ENCODE data around the gene PSMB11. TPM values are rescaled to one million over a fixed set of nuclear protein-coding genes. Genes with fewer than 3 reads are reported as not detected.

The PSMB11 gene
- total RNA-seq, 4 donors from 2014 or later, result not detected

DNA sequence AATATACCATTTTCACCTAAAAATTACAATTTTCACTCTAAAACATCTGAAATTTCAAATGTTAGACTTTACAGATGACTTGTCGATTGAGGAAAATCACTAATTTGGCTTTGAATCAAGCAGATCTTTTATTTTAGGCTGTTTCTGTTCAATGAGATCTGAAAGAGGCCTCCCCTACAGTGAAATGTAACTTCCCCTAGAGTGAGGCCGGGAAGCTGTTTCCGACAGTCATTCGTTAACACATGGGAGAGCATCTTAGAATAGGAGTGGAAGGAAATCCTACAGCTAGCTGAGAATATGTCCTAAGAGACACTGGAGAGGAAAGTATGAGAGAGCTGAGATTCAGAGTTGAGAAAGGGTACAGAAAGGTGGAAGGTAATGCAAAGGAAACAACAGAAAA lies 26.4 kb upstream of the PSMB11 start:
- intact Hi-C loops (cut with DNase I; ENCODE audit: low total_unique reads), result no loop called here
- H3K36me3 ChIP-seq, result no peaks in the 10 kb centered on the region
- no peaks in the 10 kb centered on the region for H3K27me3 ChIP-seq
- no peaks in the 10 kb centered on the region for H3K4me1 ChIP-seq
- in situ Hi-C loops (cut with MboI; ENCODE audit: low sequenced_read_pairs in 4 of 4), result no loop called here
- DNase-seq, result no peak
- H3K27ac ChIP-seq, result no peak overlapping the region
- TF ChIP-seq, protein P1, sequence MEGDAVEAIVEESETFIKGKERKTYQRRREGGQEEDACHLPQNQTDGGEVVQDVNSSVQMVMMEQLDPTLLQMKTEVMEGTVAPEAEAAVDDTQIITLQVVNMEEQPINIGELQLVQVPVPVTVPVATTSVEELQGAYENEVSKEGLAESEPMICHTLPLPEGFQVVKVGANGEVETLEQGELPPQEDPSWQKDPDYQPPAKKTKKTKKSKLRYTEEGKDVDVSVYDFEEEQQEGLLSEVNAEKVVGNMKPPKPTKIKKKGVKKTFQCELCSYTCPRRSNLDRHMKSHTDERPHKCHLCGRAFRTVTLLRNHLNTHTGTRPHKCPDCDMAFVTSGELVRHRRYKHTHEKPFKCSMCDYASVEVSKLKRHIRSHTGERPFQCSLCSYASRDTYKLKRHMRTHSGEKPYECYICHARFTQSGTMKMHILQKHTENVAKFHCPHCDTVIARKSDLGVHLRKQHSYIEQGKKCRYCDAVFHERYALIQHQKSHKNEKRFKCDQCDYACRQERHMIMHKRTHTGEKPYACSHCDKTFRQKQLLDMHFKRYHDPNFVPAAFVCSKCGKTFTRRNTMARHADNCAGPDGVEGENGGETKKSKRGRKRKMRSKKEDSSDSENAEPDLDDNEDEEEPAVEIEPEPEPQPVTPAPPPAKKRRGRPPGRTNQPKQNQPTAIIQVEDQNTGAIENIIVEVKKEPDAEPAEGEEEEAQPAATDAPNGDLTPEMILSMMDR (IDR thresholded peaks at IDR 0.05 in 4 of 5, conservative IDR thresholded peaks at IDR 0.05 in 1 of 5), result no peak
- no peak for TF ChIP-seq POLR2A (IDR thresholded peaks at IDR 0.05)
- no peak overlapping the region for H3K4me3 ChIP-seq
- ATAC-seq, result no peak
- H3K9me3 ChIP-seq, result no peaks in the 10 kb centered on the region

DNA sequence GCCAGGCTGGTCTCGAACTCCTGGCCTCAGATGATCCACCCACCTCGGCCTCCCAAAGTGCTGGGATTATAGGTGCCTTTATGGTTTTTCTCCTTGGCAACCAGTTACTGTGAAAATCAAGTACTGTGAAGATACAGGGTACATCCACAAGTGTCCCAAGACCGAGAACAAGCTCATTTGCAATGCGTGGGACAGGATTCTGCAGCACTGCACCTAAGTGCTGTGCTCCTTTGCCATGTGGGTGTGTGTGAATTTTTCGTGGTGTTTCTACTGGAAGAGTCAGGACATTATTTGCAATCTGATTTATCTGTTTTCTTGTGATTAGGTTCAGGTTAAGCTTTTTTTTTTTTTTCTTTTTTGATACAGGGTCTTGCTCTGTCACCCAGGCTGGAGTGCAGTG lies 24.9 kb upstream of the PSMB11 start:
- Histone ChIP-seq H3K4me3 (no peak overlapping the region), H3K27me3 (no peaks in the 10 kb centered on the region), H3K9me3 (no peaks in the 10 kb centered on the region), H3K4me1 (peaks cover 0 to 3% of the 10 kb centered on the region in 2 donors), H3K27ac (no peak overlapping the region), H3K36me3 (no peaks in the 10 kb centered on the region)
- no peak for ATAC-seq
- intact Hi-C loops (cut with DNase I; ENCODE audit: low total_unique reads) (no loop called here), in situ Hi-C loops (cut with MboI; ENCODE audit: low sequenced_read_pairs in 4 of 4) (no loop called here)
- no peak for DNase-seq
- no peak for TF ChIP-seq POLR2A (IDR thresholded peaks at IDR 0.05)
- TF ChIP-seq, protein P1 (IDR thresholded peaks at IDR 0.05 in 4 of 5, conservative IDR thresholded peaks at IDR 0.05 in 1 of 5), result no peak

DNA sequence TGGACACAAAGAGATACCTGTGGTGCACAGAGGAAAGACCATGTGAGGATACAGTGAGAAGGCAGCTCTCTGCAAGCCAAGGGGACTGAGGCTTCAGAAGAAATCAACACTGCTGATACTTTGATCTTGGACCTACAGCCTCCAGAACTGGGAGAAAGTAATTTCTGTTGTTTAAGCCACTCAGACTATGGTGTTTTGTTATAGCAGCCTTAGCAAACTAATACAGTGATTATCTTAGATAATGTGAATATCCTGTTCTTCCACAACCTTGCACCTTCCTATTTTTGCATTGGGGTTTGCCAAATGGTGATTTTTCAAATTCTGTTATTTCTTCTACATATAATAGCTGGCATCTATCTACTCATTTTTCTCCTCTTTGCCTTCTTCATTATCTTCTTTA lies 23.9 kb upstream of the PSMB11 start:
- no peaks in the 10 kb centered on the region for H3K27me3 ChIP-seq
- H3K36me3 ChIP-seq, result no peaks in the 10 kb centered on the region
- no peaks in the 10 kb centered on the region for H3K9me3 ChIP-seq
- no peak for TF ChIP-seq POLR2A (IDR thresholded peaks at IDR 0.05)
- TF ChIP-seq, protein P1 (IDR thresholded peaks at IDR 0.05 in 4 of 5, conservative IDR thresholded peaks at IDR 0.05 in 1 of 5), result no peak
- H3K4me3 ChIP-seq, result no peak overlapping the region
- no peak overlapping the region for H3K27ac ChIP-seq
- no peak for DNase-seq
- intact Hi-C loops (cut with DNase I; ENCODE audit: low total_unique reads), result no loop called here
- in situ Hi-C loops (cut with MboI; ENCODE audit: low sequenced_read_pairs in 4 of 4), result no loop called here
- no peak for ATAC-seq
- peaks cover 0 to 3% of the 10 kb centered on the region in 2 donors for H3K4me1 ChIP-seq

DNA sequence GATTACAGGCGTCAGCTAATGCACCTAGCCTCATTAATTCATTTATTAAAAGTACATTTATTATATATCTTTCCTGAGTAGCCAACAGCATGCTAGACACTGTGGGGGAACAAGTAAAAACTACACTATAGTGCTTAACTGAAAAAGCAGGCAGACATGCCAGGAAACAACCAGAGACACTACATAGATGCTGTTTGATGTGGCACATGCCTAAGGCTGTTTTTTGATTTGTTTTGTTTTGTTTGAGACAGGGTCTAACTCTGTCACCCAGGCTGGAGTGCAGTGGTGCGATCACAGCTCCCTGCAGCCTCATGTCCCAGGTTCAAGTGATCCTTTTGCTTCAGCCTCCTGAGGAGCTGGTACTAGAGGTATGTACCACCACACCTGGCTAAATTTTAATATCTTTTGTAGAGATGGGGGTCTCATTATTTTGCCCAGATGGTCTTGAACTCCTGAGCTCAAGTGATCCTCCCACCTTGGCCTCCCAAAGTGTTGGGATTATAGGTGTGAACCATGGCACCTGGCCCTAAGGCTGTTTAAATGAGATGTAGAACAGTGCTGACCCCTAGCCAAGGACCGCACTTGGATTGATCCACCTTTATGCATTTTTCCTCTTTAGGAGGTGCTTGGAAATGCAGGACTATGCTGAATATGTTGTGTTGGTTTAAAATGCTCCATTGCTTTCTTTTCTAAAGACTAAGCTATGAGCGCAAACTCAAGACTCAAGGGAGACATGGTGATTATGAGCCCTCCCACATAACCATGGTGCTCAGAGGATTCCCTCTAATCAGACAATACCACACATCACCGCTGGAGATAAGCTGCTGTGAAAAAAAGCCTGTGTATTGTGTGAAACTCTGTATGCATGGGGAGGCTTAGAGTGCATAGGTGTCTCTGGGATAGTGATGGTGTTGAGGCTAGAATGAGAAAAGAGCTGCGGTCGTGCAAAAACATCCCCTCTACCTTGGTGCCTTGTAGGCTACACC lies 21.6 kb upstream of the PSMB11 start:
- no peak for DNase-seq
- ATAC-seq, result peak in 1 of 2 donors; percentile 23
- in situ Hi-C loops (cut with MboI; ENCODE audit: low sequenced_read_pairs in 4 of 4), result no loop called here

More for the DNA sequence above, 21.6 kb upstream of the PSMB11 start:
- peaks cover 0 to 3% of the 10 kb centered on the region in 2 donors for H3K4me1 ChIP-seq
- no peak overlapping the region for H3K4me3 ChIP-seq
- H3K27me3 ChIP-seq, result no peaks in the 10 kb centered on the region
- no peak overlapping the region for H3K27ac ChIP-seq
- no peaks in the 10 kb centered on the region for H3K9me3 ChIP-seq
- intact Hi-C loops (cut with DNase I; ENCODE audit: low total_unique reads), result no loop called here
- TF ChIP-seq, protein P1 (IDR thresholded peaks at IDR 0.05 in 4 of 5, conservative IDR thresholded peaks at IDR 0.05 in 1 of 5), result no peak
- TF ChIP-seq POLR2A (IDR thresholded peaks at IDR 0.05), result no peak
- peaks cover 0 to 15% of the 10 kb centered on the region in 2 donors for H3K36me3 ChIP-seq

Measured in gastrocnemius medialis (tissue), 4 donors.